PFSK-1 (cell line): ENCODE data around the gene PTP4A2.

ENCODE experiments used
- FOXP2 ChIP-seq: optimal IDR thresholded peaks from 2 replicates; pipeline ENCODE3; 2011; ENCODE audit warnings: borderline replicate concordance, control low read depth, inconsistent platforms; ENCODE audit not compliant: insufficient read depth; ENCODE audit errors: extremely low read length, extremely low read depth
- POLR2AphosphoS5 ChIP-seq: IDR thresholded peaks from 2 replicates; pipeline ENCODE4 v1.6.1; 2012; ENCODE audit warnings: low read depth, mild to moderate bottlenecking, control low read depth, low read length, moderate library complexity
- SIN3A ChIP-seq: IDR thresholded peaks from 2 replicates; pipeline ENCODE4 v1.6.1; 2012; ENCODE audit warnings: mild to moderate bottlenecking, low read length, moderate library complexity, borderline replicate concordance; ENCODE audit not compliant: insufficient read depth
- TAF1 ChIP-seq: IDR thresholded peaks from 2 replicates; pipeline ENCODE4 v1.6.1; 2012; ENCODE audit warnings: low read length, control low read depth, borderline replicate concordance; ENCODE audit not compliant: insufficient read depth
- TF ChIP-seq, protein P1 (sequence below), 2 experiments: IDR thresholded peaks; 2 replicates each; pipeline versions ENCODE4 v1.6.1 to v1.8.0; 2011 to 2012; ENCODE audit warnings: low read depth in 2 of 2, low read length in 2 of 2, control low read depth in 1 of 2, inconsistent platforms in 1 of 2, mild to moderate bottlenecking in 1 of 2, moderate library complexity in 1 of 2; ENCODE audit not compliant: insufficient read depth in 1 of 2

PTP4A2 gene

DNA sequence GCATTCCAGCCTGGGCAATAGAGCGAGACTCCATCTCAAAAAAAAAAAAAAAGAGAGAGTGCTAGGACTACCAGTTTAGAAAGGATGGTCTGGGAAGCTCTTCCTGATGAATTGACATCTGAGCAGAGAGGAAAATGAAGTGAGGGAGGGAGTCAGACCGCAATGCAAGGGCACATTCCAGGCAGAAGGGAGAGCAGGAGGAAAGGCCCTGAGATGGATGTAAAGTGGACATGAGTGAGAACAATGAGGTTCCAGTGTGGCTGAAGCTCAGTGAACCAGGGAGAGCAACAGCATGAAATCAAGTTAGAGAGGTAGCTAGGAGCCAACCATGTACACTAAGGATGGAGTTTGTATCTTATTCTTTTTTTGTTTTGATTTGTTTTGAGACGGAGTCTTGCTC lies 66.5 kb downstream of the PTP4A2 start:
- TF ChIP-seq, protein P1, sequence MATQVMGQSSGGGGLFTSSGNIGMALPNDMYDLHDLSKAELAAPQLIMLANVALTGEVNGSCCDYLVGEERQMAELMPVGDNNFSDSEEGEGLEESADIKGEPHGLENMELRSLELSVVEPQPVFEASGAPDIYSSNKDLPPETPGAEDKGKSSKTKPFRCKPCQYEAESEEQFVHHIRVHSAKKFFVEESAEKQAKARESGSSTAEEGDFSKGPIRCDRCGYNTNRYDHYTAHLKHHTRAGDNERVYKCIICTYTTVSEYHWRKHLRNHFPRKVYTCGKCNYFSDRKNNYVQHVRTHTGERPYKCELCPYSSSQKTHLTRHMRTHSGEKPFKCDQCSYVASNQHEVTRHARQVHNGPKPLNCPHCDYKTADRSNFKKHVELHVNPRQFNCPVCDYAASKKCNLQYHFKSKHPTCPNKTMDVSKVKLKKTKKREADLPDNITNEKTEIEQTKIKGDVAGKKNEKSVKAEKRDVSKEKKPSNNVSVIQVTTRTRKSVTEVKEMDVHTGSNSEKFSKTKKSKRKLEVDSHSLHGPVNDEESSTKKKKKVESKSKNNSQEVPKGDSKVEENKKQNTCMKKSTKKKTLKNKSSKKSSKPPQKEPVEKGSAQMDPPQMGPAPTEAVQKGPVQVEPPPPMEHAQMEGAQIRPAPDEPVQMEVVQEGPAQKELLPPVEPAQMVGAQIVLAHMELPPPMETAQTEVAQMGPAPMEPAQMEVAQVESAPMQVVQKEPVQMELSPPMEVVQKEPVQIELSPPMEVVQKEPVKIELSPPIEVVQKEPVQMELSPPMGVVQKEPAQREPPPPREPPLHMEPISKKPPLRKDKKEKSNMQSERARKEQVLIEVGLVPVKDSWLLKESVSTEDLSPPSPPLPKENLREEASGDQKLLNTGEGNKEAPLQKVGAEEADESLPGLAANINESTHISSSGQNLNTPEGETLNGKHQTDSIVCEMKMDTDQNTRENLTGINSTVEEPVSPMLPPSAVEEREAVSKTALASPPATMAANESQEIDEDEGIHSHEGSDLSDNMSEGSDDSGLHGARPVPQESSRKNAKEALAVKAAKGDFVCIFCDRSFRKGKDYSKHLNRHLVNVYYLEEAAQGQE (IDR thresholded peaks at IDR 0.05; ENCODE audit: insufficient read depth in 1 of 2, low read depth in 2 of 2, low read length in 2 of 2), result no peak
- TF ChIP-seq FOXP2 (no peak), TAF1 (no peak), SIN3A (no peak), POLR2AphosphoS5 (no peak)

DNA sequence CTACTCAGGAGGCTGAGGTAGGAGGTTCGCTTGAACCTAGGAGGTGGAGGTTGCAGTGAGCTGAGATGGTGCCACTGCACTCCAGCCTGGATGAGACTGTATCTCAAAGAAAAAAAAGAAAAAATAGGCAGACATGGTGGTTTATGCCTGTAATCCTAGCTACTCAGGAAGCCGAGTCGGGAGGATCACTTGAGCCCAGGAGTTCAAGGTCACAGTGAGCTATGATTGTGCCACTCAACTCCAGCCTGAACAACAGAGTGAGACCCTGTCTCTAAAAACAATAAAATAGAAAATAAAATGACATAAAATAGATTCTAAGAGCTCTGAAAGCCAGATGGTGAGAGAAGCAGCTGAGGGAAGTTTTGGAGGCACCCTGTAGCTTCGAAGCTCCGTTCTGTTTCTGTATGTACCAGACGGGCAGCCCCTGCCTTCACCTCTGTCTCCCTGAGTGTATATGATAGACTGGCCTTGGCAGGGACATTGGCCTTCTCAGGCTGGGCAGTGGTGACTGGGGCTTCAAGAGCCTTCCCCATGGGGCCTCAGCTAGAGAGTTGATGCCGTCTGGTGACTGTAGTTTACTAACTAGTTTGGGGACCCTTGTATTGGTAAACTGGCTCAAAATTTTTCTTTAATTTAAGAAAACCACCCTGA lies 68.0 kb downstream of the PTP4A2 start:
- TF ChIP-seq FOXP2, result no peak
- no peak for TF ChIP-seq TAF1
- TF ChIP-seq, protein P1 (IDR thresholded peaks at IDR 0.05; ENCODE audit: insufficient read depth in 1 of 2, low read depth in 2 of 2, low read length in 2 of 2), result no peak
- no peak for TF ChIP-seq POLR2AphosphoS5
- no peak for TF ChIP-seq SIN3A

DNA sequence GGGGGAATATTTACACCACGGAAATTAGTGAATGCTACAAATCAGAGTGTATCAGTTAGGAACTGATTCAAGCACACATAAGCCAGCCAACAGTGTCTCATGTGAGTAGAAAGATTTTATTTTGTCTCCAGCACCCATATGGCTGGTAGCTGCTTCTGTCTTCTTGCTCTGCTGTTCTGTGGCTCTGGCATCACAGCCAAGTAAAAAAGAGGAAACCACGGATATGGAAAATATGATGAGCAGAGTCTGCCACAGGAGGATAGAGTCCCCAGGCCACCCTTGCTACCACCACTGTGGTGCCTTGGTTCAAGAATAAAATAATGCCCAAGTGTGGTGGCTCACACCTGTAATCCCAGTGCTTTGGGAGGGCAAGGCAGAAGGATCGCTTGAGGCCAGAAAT lies 68.7 kb downstream of the PTP4A2 start:
- TF ChIP-seq TAF1, result no peak
- no peak for TF ChIP-seq FOXP2
- TF ChIP-seq, protein P1 (IDR thresholded peaks at IDR 0.05; ENCODE audit: insufficient read depth in 1 of 2, low read depth in 2 of 2, low read length in 2 of 2), result no peak
- TF ChIP-seq POLR2AphosphoS5, result no peak
- TF ChIP-seq SIN3A, result no peak

DNA sequence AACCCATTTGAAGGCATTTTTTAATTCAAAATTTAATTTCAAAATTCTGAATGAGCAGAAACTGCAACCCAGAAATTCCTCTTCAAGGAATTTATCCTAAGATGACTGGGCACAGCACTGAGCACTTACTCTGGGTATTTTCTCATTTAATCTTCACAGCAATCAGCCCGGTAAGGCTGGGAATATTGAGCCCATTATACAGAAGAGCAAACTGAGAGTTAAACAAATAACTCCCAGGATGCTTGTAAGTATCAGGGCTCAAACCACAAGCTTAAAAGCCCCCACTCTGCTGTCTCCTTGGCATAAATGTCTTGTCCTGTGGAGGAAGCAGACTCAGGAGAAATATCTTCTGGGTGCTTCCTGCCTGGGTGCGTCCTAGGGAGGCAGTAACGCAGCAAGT lies 69.3 kb downstream of the PTP4A2 start:
- no peak for TF ChIP-seq FOXP2
- TF ChIP-seq POLR2AphosphoS5, result no peak
- TF ChIP-seq TAF1, result no peak
- TF ChIP-seq SIN3A, result no peak
- TF ChIP-seq, protein P1 (IDR thresholded peaks at IDR 0.05; ENCODE audit: insufficient read depth in 1 of 2, low read depth in 2 of 2, low read length in 2 of 2), result no peak

DNA sequence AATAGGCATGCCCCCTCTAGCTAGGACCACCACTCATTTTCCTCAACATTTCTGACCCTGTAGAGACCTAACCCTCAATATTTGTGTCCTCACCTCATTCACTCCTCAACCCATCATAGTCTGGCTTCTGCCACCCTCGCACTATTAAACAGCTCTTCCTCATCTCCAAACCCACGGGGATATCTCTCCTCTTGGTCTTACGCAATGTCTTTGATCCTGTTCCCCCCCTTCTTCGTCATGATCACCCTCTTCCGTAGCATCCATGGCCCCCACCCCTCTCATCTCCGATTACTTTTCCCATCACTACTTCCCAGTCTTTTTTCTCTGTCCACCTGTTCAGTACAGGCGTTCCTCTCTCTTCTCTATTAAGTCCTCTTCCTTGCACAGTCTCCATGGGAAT lies 70.6 kb downstream of the PTP4A2 start:
- TF ChIP-seq, protein P1 (IDR thresholded peaks at IDR 0.05; ENCODE audit: insufficient read depth in 1 of 2, low read depth in 2 of 2, low read length in 2 of 2), result no peak
- TF ChIP-seq TAF1 (no peak), FOXP2 (no peak), POLR2AphosphoS5 (no peak), SIN3A (no peak)
